WTC11 (cell line): ENCODE measurements around the gene TAF13. TPM values are rescaled to one million over a fixed set of nuclear protein-coding genes. Genes with fewer than 3 reads are reported as not detected.

Experiments used
- ATAC-seq: fragments of 200-7000 bp; cut with Tn5 transposase; 2 replicates; pipeline ENCODE4 v1.10.0; 2021; ENCODE audit warnings: mild to moderate bottlenecking, moderate library complexity
- CTCF ChIA-PET: fragments of 300-600 bp; sonication (Branson Sonifier 250); formaldehyde crosslinking; loops from one replicate; lab custom pipeline; 2021; ENCODE audit warnings: antibody characterized with exemption; lab: Charles Lee
- POLR2A ChIA-PET: fragments of 350-600 bp; sonication (Branson Sonifier 250); formaldehyde crosslinking; loops from one replicate; lab custom pipeline; 2021; ENCODE audit warnings: antibody characterized with exemption; lab: Charles Lee
- DNase-seq: peaks from one replicate; pipeline ENCODE4 v3.0.0; 2021; ENCODE audit warnings: low spot score
- H3K27ac Mint-ChIP-seq: 2 replicates; pipeline ENCODE4 v1.8.0; 2021; ENCODE audit warnings: mixed read lengths
- H3K27me3 Mint-ChIP-seq: 2 replicates; pipeline ENCODE4 v1.8.0; 2021; ENCODE audit warnings: low read depth, mild to moderate bottlenecking, moderate library complexity, mixed read lengths
- H3K36me3 Mint-ChIP-seq: 2 replicates; pipeline ENCODE4 v1.8.0; 2021; ENCODE audit warnings: mixed read lengths
- H3K4me1 Mint-ChIP-seq: 2 replicates; pipeline ENCODE4 v1.8.0; 2022; ENCODE audit warnings: mixed read lengths
- H3K4me3 Mint-ChIP-seq: 2 replicates; pipeline ENCODE4 v1.8.0; 2021; ENCODE audit warnings: mild to moderate bottlenecking, moderate library complexity, mixed read lengths
- H3K9me3 Mint-ChIP-seq: 2 replicates; pipeline ENCODE4 v1.8.0; 2021; ENCODE audit warnings: mixed read lengths
- CDX4 ChIP-seq: fragments of 250-450 bp; sonication (Bioruptor Pico); IDR thresholded peaks from 2 replicates; pipeline ENCODE4 v1.9.0; 2021; ENCODE audit warnings: moderate library complexity, mild to moderate bottlenecking, inconsistent platforms, borderline replicate concordance
- CREB1 ChIP-seq: sonication (generic); formaldehyde crosslinking; IDR thresholded peaks from 2 replicates; pipeline ENCODE4 v1.8.0; 2023; ENCODE audit warnings: mild to moderate bottlenecking, missing genetic modification reagents
- CREM ChIP-seq: sonication (generic); formaldehyde crosslinking; IDR thresholded peaks from 2 replicates; pipeline ENCODE4 v1.8.1; 2022; ENCODE audit warnings: mild to moderate bottlenecking, missing genetic modification reagents, moderate library complexity
- ETV6 ChIP-seq: sonication (generic); formaldehyde crosslinking; IDR thresholded peaks from 2 replicates; pipeline ENCODE4 v1.8.1; 2022; ENCODE audit warnings: mild to moderate bottlenecking, missing genetic modification reagents
- FOXP4 ChIP-seq: sonication (generic); formaldehyde crosslinking; IDR thresholded peaks from 2 replicates; pipeline ENCODE4 v1.8.0; 2022; ENCODE audit warnings: mild to moderate bottlenecking, missing genetic modification reagents
- MAX ChIP-seq: sonication (generic); formaldehyde crosslinking; IDR thresholded peaks from 2 replicates; pipeline ENCODE4 v1.8.0; 2022; ENCODE audit warnings: mild to moderate bottlenecking, missing genetic modification reagents
- MLX ChIP-seq: sonication (generic); formaldehyde crosslinking; IDR thresholded peaks from 2 replicates; pipeline ENCODE4 v1.8.1; 2023; ENCODE audit warnings: mild to moderate bottlenecking, missing genetic modification reagents, moderate library complexity
- NFYB ChIP-seq: sonication (generic); formaldehyde crosslinking; conservative IDR thresholded peaks from 2 replicates; pipeline ENCODE4 v1.8.0; 2022; ENCODE audit warnings: low read depth, missing genetic modification reagents
- PRDM15 ChIP-seq: sonication (generic); formaldehyde crosslinking; IDR thresholded peaks from 2 replicates; pipeline ENCODE4 v1.8.0; 2022; ENCODE audit warnings: missing genetic modification reagents
- SMAD3 ChIP-seq: sonication (generic); formaldehyde crosslinking; IDR thresholded peaks from 2 replicates; pipeline ENCODE4 v1.8.0; 2022; ENCODE audit warnings: missing genetic modification reagents, mild to moderate bottlenecking, borderline replicate concordance
- SOX15 ChIP-seq: fragments of 250-450 bp; sonication (Bioruptor Pico); IDR thresholded peaks from 2 replicates; pipeline ENCODE4 v1.9.0; 2021; ENCODE audit warnings: mild to moderate bottlenecking
- USF1 ChIP-seq: sonication (generic); formaldehyde crosslinking; IDR thresholded peaks from 2 replicates; pipeline ENCODE4 v1.8.0; 2022; ENCODE audit warnings: mild to moderate bottlenecking, missing genetic modification reagents
- ZMAT4 ChIP-seq: fragments of 250-450 bp; sonication (Bioruptor Pico); IDR thresholded peaks from 2 replicates; pipeline ENCODE4 v1.9.0; 2021; ENCODE audit warnings: mild to moderate bottlenecking
- ZNF532 ChIP-seq: fragments of 250-450 bp; sonication (Bioruptor Pico); IDR thresholded peaks from 2 replicates; pipeline ENCODE4 v1.9.0; 2021; ENCODE audit warnings: mild to moderate bottlenecking, borderline replicate concordance
- ZNF671 ChIP-seq: fragments of 250-450 bp; sonication (Bioruptor Pico); IDR thresholded peaks from 2 replicates; pipeline ENCODE4 v1.8.0; 2021; ENCODE audit warnings: mild to moderate bottlenecking
- total RNA-seq: library from RNA; stranded (reverse); gene quantifications from 3 replicates; pipeline ENCODE4 v1.2.3, GENCODE V29; 2021

The TAF13 gene
- total RNA-seq, 1 experiment from 2014 or later = 43.0 TPM

GRCh38 chr1:109116286-109116685 is 40.5 kb upstream of the TAF13 start:
- Mint-ChIP-seq H3K9me3 (peaks cover 5% of the 10 kb centered on the region; the same call in 1 of the 2 replicates), H3K4me3 (no peak overlapping the region), H3K36me3 (no peaks in the 10 kb centered on the region), H3K4me1 (peaks cover 10% of the 10 kb centered on the region), H3K27ac (no peak overlapping the region), H3K27me3 (peaks cover 64% of the 10 kb centered on the region)
- DNase-seq (no peak), ATAC-seq (no peak)
- TF ChIP-seq MLX (CRISPR knock-in tag) (no peak), NFYB (CRISPR knock-in tag) (no peak), USF1 (no peak), SOX15 (CRISPR knock-in tag) (no peak), SMAD3 (CRISPR knock-in tag) (no peak), MAX (CRISPR knock-in tag) (no peak), FOXP4 (CRISPR knock-in tag) (no peak), PRDM15 (no peak), ZNF671 (CRISPR knock-in tag) (no peak), ZMAT4 (no peak), ZNF532 (CRISPR knock-in tag) (no peak), CREB1 (no peak), CREM (CRISPR knock-in tag) (no peak), CDX4 (CRISPR knock-in tag) (no peak), ETV6 (no peak)
- ChIA-PET CTCF (no interaction called here), POLR2A (no interaction called here)
